ENCODE data around the gene ANP32E.

GRCh38 chr1:150173141-150173585 lies 62.7 kb downstream of the ANP32E start:
- TF ChIP-seq POLR2A (IDR thresholded peaks at IDR 0.05; ENCODE audit: low read depth, low read length) = no peak
- no peak for TF ChIP-seq POLR2AphosphoS5 (IDR thresholded peaks at IDR 0.05; ENCODE audit: low read depth, low read length)
- no peak for TF ChIP-seq TAF1 (IDR thresholded peaks at IDR 0.05; ENCODE audit: low read depth, low read length)
- no peak for TF ChIP-seq PAX5 (IDR thresholded peaks at IDR 0.05; ENCODE audit: insufficient read depth, low read length, severe bottlenecking)
- no peak for TF ChIP-seq SPI1 (IDR thresholded peaks at IDR 0.05; ENCODE audit: low read depth, low read length)
